CD8-positive, alpha-beta memory T cell (primary cell): ENCODE measurements around the gene SLC13A5. TPM values are rescaled to one million over a fixed set of nuclear protein-coding genes. Genes with fewer than 3 reads are reported as not detected.

Experiments used
- CTCF ChIA-PET: fragments of 350-600 bp; sonication (Branson Sonifier 250); formaldehyde crosslinking; loops from one replicate; lab custom pipeline; 2021; ENCODE audit warnings: antibody characterized with exemption; lab: Charles Lee
- POLR2A ChIA-PET: fragments of 350-600 bp; sonication (Branson Sonifier 250); formaldehyde crosslinking; loops from one replicate; lab custom pipeline; 2021; ENCODE audit warnings: antibody characterized with exemption; lab: Charles Lee
- DNase-seq, 5 donors: peaks; one replicate each; pipeline versions ENCODE4 v3.0.0 to v3.0.0-alpha.2; 2020 to 2022; ENCODE audit warnings: mixed read lengths in 1 of 5
- H3K27ac ChIP-seq: one replicate; pipeline ENCODE4 v1.7.0; 2013; ENCODE audit warnings: low read depth, mild to moderate bottlenecking, low read length, moderate library complexity
- H3K27me3 ChIP-seq: 2 replicates; pipeline ENCODE4 v1.7.0; 2013; ENCODE audit warnings: low read length, mild to moderate bottlenecking; ENCODE audit not compliant: insufficient read depth, poor library complexity, severe bottlenecking
- H3K36me3 ChIP-seq: 2 replicates; pipeline ENCODE4 v1.7.0; 2013; ENCODE audit warnings: mild to moderate bottlenecking, low read length, moderate library complexity; ENCODE audit not compliant: insufficient read depth
- H3K4me1 ChIP-seq: 2 replicates; pipeline ENCODE4 v1.7.0; 2013; ENCODE audit warnings: mild to moderate bottlenecking, low read length, moderate library complexity; ENCODE audit not compliant: insufficient read depth
- H3K4me3 ChIP-seq: 2 replicates; pipeline ENCODE4 v1.7.0; 2013; ENCODE audit warnings: mild to moderate bottlenecking, low read length
- H3K9me3 ChIP-seq: 2 replicates; pipeline ENCODE4 v1.7.0; 2013; ENCODE audit warnings: mild to moderate bottlenecking, low read length
- H3K27ac Mint-ChIP-seq, 8 donors: one replicate each; pipeline ENCODE4 v1.8.0; 2020 to 2021; ENCODE audit warnings: mixed read lengths in 8 of 8, mild to moderate bottlenecking in 6 of 8, inconsistent platforms in 3 of 8, moderate library complexity in 3 of 8
- H3K27me3 Mint-ChIP-seq, 2 donors: one replicate each; pipeline ENCODE4 v1.8.0; 2020 to 2021; ENCODE audit warnings: mixed read lengths in 2 of 2, mild to moderate bottlenecking in 1 of 2, moderate library complexity in 1 of 2
- H3K36me3 Mint-ChIP-seq, 3 donors: one replicate each; pipeline ENCODE4 v1.8.0; 2020 to 2021; ENCODE audit warnings: mixed read lengths in 3 of 3, inconsistent platforms in 1 of 3, mild to moderate bottlenecking in 1 of 3
- H3K4me1 Mint-ChIP-seq, 3 donors: one replicate each; pipeline ENCODE4 v1.8.0; 2020 to 2021; ENCODE audit warnings: mixed read lengths in 3 of 3, inconsistent platforms in 1 of 3, mild to moderate bottlenecking in 1 of 3
- H3K4me3 Mint-ChIP-seq, 7 donors: one replicate each; pipeline ENCODE4 v1.8.0; 2020 to 2021; ENCODE audit warnings: mixed read lengths in 7 of 7, mild to moderate bottlenecking in 6 of 7, moderate library complexity in 4 of 7, inconsistent platforms in 2 of 7
- H3K9me3 Mint-ChIP-seq, 5 donors: one replicate each; pipeline ENCODE4 v1.8.0; 2020 to 2022; ENCODE audit warnings: mixed read lengths in 5 of 5, mild to moderate bottlenecking in 3 of 5, moderate library complexity in 2 of 5, inconsistent platforms in 1 of 5
- polyA plus RNA-seq: library from polyadenylated mRNA; unstranded; fragments of 300-500 nt; fragmentation: Illumina TruSeq; gene quantifications from one replicate; pipeline ENCODE4 v1.2.3, GENCODE V29; 2021
- total RNA-seq, 2 experiments: library from RNA; stranded (reverse); gene quantifications; one replicate each; pipeline ENCODE4 v1.2.3, GENCODE V29; 2021

The SLC13A5 gene
- total and polyA plus RNA-seq, 3 experiments from 2014 or later, result not detected

GRCh38 chr17:6638046-6638908 lies 74.9 kb downstream of the SLC13A5 start:
- Mint-ChIP-seq H3K27ac (peak overlapping the region in 5 of 8 donors; percentile 61 to 99 (median 78)), H3K4me3 (peak overlapping the region; percentile 62 to 96 (median 94)), H3K9me3 (no peaks in the 10 kb centered on the region), H3K36me3 (peaks cover 6 to 37% (median 12%) of the 10 kb centered on the region in 3 donors), H3K4me1 (peaks cover 36 to 53% (median 44%) of the 10 kb centered on the region in 3 donors), H3K27me3 (peaks cover 0 to 3% of the 10 kb centered on the region in 2 donors)
- H3K4me1 ChIP-seq, result peaks cover 25% of the 10 kb centered on the region
- no peaks in the 10 kb centered on the region for H3K36me3 ChIP-seq
- H3K27ac ChIP-seq, result no peak overlapping the region
- no peak overlapping the region for H3K4me3 ChIP-seq
- no peaks in the 10 kb centered on the region for H3K27me3 ChIP-seq
- CTCF ChIA-PET, result no interaction called here
- POLR2A ChIA-PET, result interaction anchor here (0.9 to 2.1 kb wide), 2 partner anchors 11 to 13 kb away, joined by 3 to 9 read pairs; partner anchors contain the start of genes C17orf100 and MED31
- no peak for DNase-seq
- no peaks in the 10 kb centered on the region for H3K9me3 ChIP-seq

- Mint-ChIP-seq H3K4me3 (peak overlapping the region in 3 of 7 donors; percentile 19 to 75 (median 45)), H3K27ac (peak overlapping the region in 5 of 8 donors; percentile 24 to 95 (median 75)), H3K9me3 (no peaks in the 10 kb centered on the region), H3K27me3 (peaks cover 0 to 3% of the 10 kb centered on the region in 2 donors), H3K4me1 (peaks cover 33 to 45% (median 45%) of the 10 kb centered on the region in 3 donors), H3K36me3 (peaks cover 11 to 38% (median 19%) of the 10 kb centered on the region in 3 donors)
- Histone ChIP-seq H3K4me3 (no peak overlapping the region), H3K9me3 (no peaks in the 10 kb centered on the region), H3K27ac (no peak overlapping the region), H3K4me1 (peaks cover 24% of the 10 kb centered on the region), H3K27me3 (no peaks in the 10 kb centered on the region), H3K36me3 (peaks cover 3% of the 10 kb centered on the region)
- ChIA-PET POLR2A (interaction anchor here (0.9 kb wide), 1 partner anchor 12 kb away, joined by 3 read pairs; no protein-coding TSS in a partner anchor), CTCF (no interaction called here)
- DNase-seq, result no peak
Measured at GRCh38 chr17:6637458-6637840, 75.7 kb downstream of the SLC13A5 start.

- peak overlapping the region in 5 of 8 donors; percentile 24 to 95 (median 66) for H3K27ac Mint-ChIP-seq
- H3K27ac ChIP-seq, result no peak overlapping the region
- no peak overlapping the region for H3K4me3 ChIP-seq
- peak overlapping the region in 3 of 7 donors; percentile 15 to 45 (median 19) for H3K4me3 Mint-ChIP-seq
- peaks cover 29 to 39% (median 39%) of the 10 kb centered on the region in 3 donors for H3K4me1 Mint-ChIP-seq
- H3K27me3 ChIP-seq, result no peaks in the 10 kb centered on the region
- H3K36me3 ChIP-seq, result peaks cover 3% of the 10 kb centered on the region
- H3K36me3 Mint-ChIP-seq, result peaks cover 11 to 39% (median 20%) of the 10 kb centered on the region in 3 donors
- no peaks in the 10 kb centered on the region for H3K9me3 ChIP-seq
- H3K27me3 Mint-ChIP-seq, result peaks cover 0 to 3% of the 10 kb centered on the region in 2 donors
- no peaks in the 10 kb centered on the region for H3K9me3 Mint-ChIP-seq
- POLR2A ChIA-PET, result no interaction called here
- CTCF ChIA-PET, result no interaction called here
- no peak for DNase-seq
- peaks cover 18% of the 10 kb centered on the region for H3K4me1 ChIP-seq
Measured at GRCh38 chr17:6636616-6637457, 76.3 kb downstream of the SLC13A5 start.

- peak overlapping the region in 2 of 7 donors; percentile 15 to 18 for H3K4me3 Mint-ChIP-seq
- CTCF ChIA-PET, result no interaction called here
Measured at GRCh38 chr17:6636105-6636504, 77.1 kb downstream of the SLC13A5 start.

More at GRCh38 chr17:6636105-6636504, 77.1 kb downstream of the SLC13A5 start:
- no peaks in the 10 kb centered on the region for H3K27me3 ChIP-seq
- peaks cover 3% of the 10 kb centered on the region for H3K36me3 ChIP-seq
- Mint-ChIP-seq H3K36me3 (peaks cover 11 to 39% (median 26%) of the 10 kb centered on the region in 3 donors), H3K4me1 (peaks cover 27 to 38% (median 37%) of the 10 kb centered on the region in 3 donors), H3K27me3 (peaks cover 0 to 3% of the 10 kb centered on the region in 2 donors), H3K27ac (peak overlapping the region in 2 of 8 donors; percentile 66 to 95), H3K9me3 (no peaks in the 10 kb centered on the region)
- POLR2A ChIA-PET, result no interaction called here
- H3K4me1 ChIP-seq, result peaks cover 13% of the 10 kb centered on the region
- H3K27ac ChIP-seq, result no peak overlapping the region
- H3K4me3 ChIP-seq, result no peak overlapping the region
- no peak for DNase-seq
- no peaks in the 10 kb centered on the region for H3K9me3 ChIP-seq

Other genes starting within 250 kb of the SLC13A5 start
- under 1 TPM; 0.40 to 0.50 TPM for gene PITPNM3, start 156.8 kb downstream of the SLC13A5 start, total RNA-seq
- not detected for gene PITPNM3, start 156.8 kb downstream of the SLC13A5 start, polyA plus RNA-seq
- 10 to 100 TPM; 18.6 to 20.8 TPM for gene KIAA0753, start 72.7 kb downstream of the SLC13A5 start, total RNA-seq
- gene KIAA0753, start 72.7 kb downstream of the SLC13A5 start, polyA plus RNA-seq, result 1.8 TPM
- gene TXNDC17, start 72.3 kb downstream of the SLC13A5 start, total RNA-seq, result 100 to 1,000 TPM; 105 to 110 TPM
- 98.0 TPM for gene TXNDC17, start 72.3 kb downstream of the SLC13A5 start, polyA plus RNA-seq
- 10 to 100 TPM; 24.8 to 29.5 TPM for gene MED31, start 61.8 kb downstream of the SLC13A5 start, total RNA-seq
- gene MED31, start 61.8 kb downstream of the SLC13A5 start, polyA plus RNA-seq, result 36.5 TPM
- gene C17orf100, start 61.6 kb downstream of the SLC13A5 start, total RNA-seq, result 1 to 10 TPM; 2.0 to 2.1 TPM
- gene C17orf100, start 61.6 kb downstream of the SLC13A5 start, polyA plus RNA-seq, result 4.7 TPM
- 1 to 10 TPM; 5.8 TPM for gene XAF1, start 42.7 kb upstream of the SLC13A5 start, total RNA-seq
- 45.8 TPM for gene XAF1, start 42.7 kb upstream of the SLC13A5 start, polyA plus RNA-seq
- not detected for gene FBXO39, start 62.8 kb upstream of the SLC13A5 start, total RNA-seq
- gene FBXO39, start 62.8 kb upstream of the SLC13A5 start, polyA plus RNA-seq, result not detected
- gene TEKT1, start 118.4 kb upstream of the SLC13A5 start, total RNA-seq, result not detected
- not detected for gene TEKT1, start 118.4 kb upstream of the SLC13A5 start, polyA plus RNA-seq